Tibial artery (tissue), 4 donors: ENCODE results near the gene RPL38.

ENCODE experiments used
- DNase-seq, 2 donors: peaks; one replicate each; pipeline ENCODE4 v3.0.0-alpha.2; 2019
- H3K27ac ChIP-seq, 2 donors: fragments of 200-600 bp; sonication (generic) in 1 of 2; 1 replicate in 1 of 2; 2 replicates in 1 of 2; pipeline ENCODE4 v1.5.1; 2018 to 2019; ENCODE audit warnings: mild to moderate bottlenecking in 1 of 2
- H3K27me3 ChIP-seq, 2 donors: fragments of 200-600 bp; sonication (generic) in 1 of 2; one replicate each; pipeline versions ENCODE4 v1.5.1 to v1.6.0; 2016 to 2019
- H3K36me3 ChIP-seq, 3 donors: fragments of 200-600 bp; sonication (generic) in 2 of 3; one replicate each; pipeline ENCODE4 v1.5.1; 2016 to 2019; ENCODE audit warnings: mild to moderate bottlenecking in 2 of 3
- H3K4me1 ChIP-seq, 4 donors: fragments of 200-600 bp; sonication (generic) in 2 of 4; 1 replicate in 3 of 4; 2 replicates in 1 of 4; pipeline ENCODE4 v1.5.1; 2016 to 2019
- H3K4me3 ChIP-seq, 2 donors: fragments of 200-600 bp; sonication (generic) in 1 of 2; 1 replicate in 1 of 2; 2 replicates in 1 of 2; pipeline ENCODE4 v1.5.1; 2018 to 2019; ENCODE audit warnings: mild to moderate bottlenecking in 2 of 2
- H3K9me3 ChIP-seq, 3 donors: fragments of 200-600 bp; sonication (generic) in 1 of 3; one replicate each; pipeline ENCODE4 v1.5.1; 2016 to 2019
- intact Hi-C: fragments of 100-400 bp; cut with DNase I; formaldehyde crosslinking; loops from one replicate; pipeline ENCODE4 v1.15.0; 2023; ENCODE audit warnings: low total_unique reads
- TF ChIP-seq, protein P1 (sequence below), 2 experiments: fragments of 200-600 bp in 1 of 2; fragments of 450-650 bp in 1 of 2; IDR thresholded peaks; one replicate each; pipeline ENCODE4 v1.5.1; 2017 to 2019; ENCODE audit warnings: antibody characterized with exemption in 2 of 2, mild to moderate bottlenecking in 1 of 2, moderate library complexity in 1 of 2

The RPL38 gene

DNA sequence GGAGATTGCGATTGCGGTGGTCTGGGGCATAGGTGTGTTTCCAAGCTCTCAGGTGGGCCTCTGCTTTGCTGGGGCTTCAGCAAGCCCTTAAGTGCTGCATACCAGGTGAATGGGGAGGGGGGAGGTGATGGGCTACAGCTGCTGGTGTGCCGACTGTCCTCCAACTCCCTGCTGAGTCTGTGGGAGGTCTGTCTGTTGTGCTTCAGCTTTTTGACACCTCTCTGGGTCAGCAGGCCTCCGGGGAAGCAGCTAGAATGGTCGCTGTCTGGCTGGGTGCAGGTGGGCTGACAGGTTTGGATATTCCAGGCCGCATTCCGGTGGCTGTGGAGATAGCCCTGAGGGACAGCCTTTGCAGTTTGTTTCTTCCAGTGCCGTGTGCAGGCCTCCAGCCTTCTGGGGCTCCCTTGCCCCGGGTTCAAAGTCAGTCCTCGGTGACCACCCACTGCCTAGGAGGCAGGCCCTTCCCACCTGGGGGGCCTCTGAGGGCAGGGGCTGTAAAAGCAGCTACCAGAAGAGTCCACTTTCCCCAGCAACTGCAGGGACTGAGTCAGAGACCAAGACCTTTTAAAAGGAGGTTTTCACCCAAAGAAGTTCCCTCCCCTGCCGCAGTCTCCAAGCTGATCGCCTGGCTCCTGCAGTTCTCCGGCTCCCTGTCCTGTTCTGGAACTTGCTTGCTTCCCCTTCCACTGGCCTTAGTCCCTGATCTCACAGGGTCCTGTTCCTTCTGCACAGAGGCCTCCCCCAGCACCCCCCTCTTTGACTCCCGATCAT, 7.8 kb downstream of the RPL38 start:
- Histone ChIP-seq H3K27me3 (no peaks in the 10 kb centered on the region), H3K9me3 (no peaks in the 10 kb centered on the region), H3K4me3 (peak overlapping the region; percentile 51 to 61), H3K27ac (no peak overlapping the region), H3K4me1 (peaks cover 0 to 57% (median 39%) of the 10 kb centered on the region in 4 donors), H3K36me3 (peaks cover 13 to 39% (median 31%) of the 10 kb centered on the region in 3 donors)
- DNase-seq = no peak
- intact Hi-C loops = loop anchor here (5.0 kb wide), 1 partner anchor 236 kb away; no protein-coding TSS in a partner anchor
- TF ChIP-seq, protein P1, sequence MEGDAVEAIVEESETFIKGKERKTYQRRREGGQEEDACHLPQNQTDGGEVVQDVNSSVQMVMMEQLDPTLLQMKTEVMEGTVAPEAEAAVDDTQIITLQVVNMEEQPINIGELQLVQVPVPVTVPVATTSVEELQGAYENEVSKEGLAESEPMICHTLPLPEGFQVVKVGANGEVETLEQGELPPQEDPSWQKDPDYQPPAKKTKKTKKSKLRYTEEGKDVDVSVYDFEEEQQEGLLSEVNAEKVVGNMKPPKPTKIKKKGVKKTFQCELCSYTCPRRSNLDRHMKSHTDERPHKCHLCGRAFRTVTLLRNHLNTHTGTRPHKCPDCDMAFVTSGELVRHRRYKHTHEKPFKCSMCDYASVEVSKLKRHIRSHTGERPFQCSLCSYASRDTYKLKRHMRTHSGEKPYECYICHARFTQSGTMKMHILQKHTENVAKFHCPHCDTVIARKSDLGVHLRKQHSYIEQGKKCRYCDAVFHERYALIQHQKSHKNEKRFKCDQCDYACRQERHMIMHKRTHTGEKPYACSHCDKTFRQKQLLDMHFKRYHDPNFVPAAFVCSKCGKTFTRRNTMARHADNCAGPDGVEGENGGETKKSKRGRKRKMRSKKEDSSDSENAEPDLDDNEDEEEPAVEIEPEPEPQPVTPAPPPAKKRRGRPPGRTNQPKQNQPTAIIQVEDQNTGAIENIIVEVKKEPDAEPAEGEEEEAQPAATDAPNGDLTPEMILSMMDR (IDR thresholded peaks at IDR 0.05) = no peak

DNA sequence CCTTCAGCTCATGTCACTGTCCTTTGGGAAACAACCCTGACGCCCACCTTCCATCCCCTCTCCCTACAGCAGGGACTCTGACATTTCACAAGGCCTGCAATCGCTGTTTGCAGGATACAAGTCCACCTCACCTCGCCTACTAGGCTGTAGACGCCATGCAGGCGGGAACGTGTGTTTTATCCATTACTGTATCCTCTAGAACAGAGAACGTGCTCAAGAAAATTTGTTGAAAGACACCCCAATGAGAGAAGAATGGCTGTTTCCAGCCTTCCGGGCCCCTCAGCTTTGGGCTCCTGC, 8.4 kb downstream of the RPL38 start:
- DNase-seq = no peak
- TF ChIP-seq, protein P1 (IDR thresholded peaks at IDR 0.05) = no peak
- no peaks in the 10 kb centered on the region for H3K27me3 ChIP-seq
- peak overlapping the region in 1 of 2 donors; percentile 70 for H3K27ac ChIP-seq
- H3K4me1 ChIP-seq = peaks cover 0 to 54% (median 38%) of the 10 kb centered on the region in 4 donors
- H3K4me3 ChIP-seq = peak overlapping the region; percentile 51 to 61
- intact Hi-C loops = loop anchor here (5.0 kb wide), 1 partner anchor 235 kb away; no protein-coding TSS in a partner anchor
- H3K9me3 ChIP-seq = no peaks in the 10 kb centered on the region
- H3K36me3 ChIP-seq = peaks cover 13 to 35% (median 30%) of the 10 kb centered on the region in 3 donors

DNA sequence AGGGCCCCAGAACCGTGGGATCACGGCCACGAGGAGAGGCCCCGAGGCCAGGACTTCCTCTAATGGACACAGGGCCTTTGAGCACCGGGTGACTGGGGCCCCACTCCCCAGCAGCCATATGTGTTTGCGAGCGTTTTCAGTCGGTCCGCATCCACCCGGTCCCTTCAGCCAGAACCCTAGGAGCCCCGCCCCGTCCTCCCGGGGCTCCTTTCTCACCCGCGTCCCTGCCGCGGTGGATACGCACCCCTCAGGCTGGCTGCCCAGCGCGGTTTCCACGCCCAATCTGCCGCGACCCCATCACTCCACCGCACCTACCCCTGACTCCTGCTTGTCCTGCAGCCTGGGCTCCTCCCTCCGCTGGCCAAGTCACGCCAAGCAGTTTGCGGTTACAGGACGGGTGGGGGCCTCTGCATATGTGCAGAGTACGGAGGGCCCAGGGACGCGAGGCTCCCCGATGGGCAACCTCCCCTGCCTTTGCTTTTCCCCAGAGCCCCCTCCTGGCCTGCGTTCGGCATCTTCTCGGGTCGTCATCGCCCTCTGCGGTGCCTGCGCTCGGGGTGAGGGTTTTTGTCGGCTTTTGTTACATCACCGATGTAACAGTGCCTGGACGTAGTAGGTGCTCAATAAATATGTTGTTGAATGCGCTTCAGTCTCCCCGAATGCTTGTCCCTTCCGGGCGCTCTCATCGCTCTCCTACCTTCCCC, 8.9 kb downstream of the RPL38 start:
- TF ChIP-seq, protein P1 (IDR thresholded peaks at IDR 0.05) = no peak
- H3K36me3 ChIP-seq = peaks cover 13 to 30% (median 26%) of the 10 kb centered on the region in 3 donors
- peak in 1 of 2 donors; percentile 34 for DNase-seq
- peak overlapping the region; percentile 70 for H3K27ac ChIP-seq
- no peaks in the 10 kb centered on the region for H3K9me3 ChIP-seq
- no peaks in the 10 kb centered on the region for H3K27me3 ChIP-seq
- H3K4me3 ChIP-seq = peak overlapping the region; percentile 51 to 61
- intact Hi-C loops = loop anchor here (5.0 kb wide), 1 partner anchor 235 kb away; no protein-coding TSS in a partner anchor
- H3K4me1 ChIP-seq = peaks cover 0 to 49% (median 36%) of the 10 kb centered on the region in 4 donors

- Histone ChIP-seq H3K27me3 (no peaks in the 10 kb centered on the region), H3K27ac (peak within 1 kb of the TSS; percentile 70 to 79), H3K4me3 (peak within 1 kb of the TSS; percentile 51 to 61), H3K36me3 (peaks cover 13 to 22% (median 22%) of the 10 kb centered on the region in 3 donors), H3K9me3 (no peaks in the 10 kb centered on the region), H3K4me1 (peaks cover 0 to 49% (median 33%) of the 10 kb centered on the region in 4 donors)
- TF ChIP-seq, protein P1 (IDR thresholded peaks at IDR 0.05) = peak; percentile 13 to 33
- DNase-seq = peak; percentile 92 to 96
- intact Hi-C loops = loop anchor here (5.0 kb wide), 1 partner anchor 234 kb away; no protein-coding TSS in a partner anchor
Observed at GRCh38 chr17:74212913-74213791, 9.7 kb downstream of the RPL38 start, which contains the start of gene TTYH2. Gene TTYH2 (plus strand): TSS chr17:74213571. CDS start chr17:74213588, 17 bp downstream.

- intact Hi-C loops = loop anchor here (5.0 kb wide), 1 partner anchor 233 kb away; no protein-coding TSS in a partner anchor
- Histone ChIP-seq H3K36me3 (peaks cover 13 to 15% (median 14%) of the 10 kb centered on the region in 3 donors), H3K27me3 (no peaks in the 10 kb centered on the region), H3K9me3 (no peaks in the 10 kb centered on the region), H3K27ac (peak overlapping the region; percentile 50 to 79), H3K4me3 (peak overlapping the region; percentile 51 to 61), H3K4me1 (peaks cover 0 to 49% (median 33%) of the 10 kb centered on the region in 4 donors)
- DNase-seq = peak in 1 of 2 donors; percentile 39
- TF ChIP-seq, protein P1 (IDR thresholded peaks at IDR 0.05) = no peak
Observed at GRCh38 chr17:74213861-74214391, 10.4 kb downstream of the RPL38 start.
